ENCODE data around the gene MGMT. TPM values are rescaled to one million over a fixed set of nuclear protein-coding genes. Genes with fewer than 3 reads are reported as not detected.

Gene MGMT
- total RNA-seq, 1 experiment from 2014 or later = 11.5 TPM

GRCh38 chr10:129447486-129447885 lies 19.6 kb upstream of the MGMT start:
- BruUV-seq (replicated peaks) = no TSS peak
- no peak overlapping the region for H3K9ac ChIP-seq (ENCODE audit: low read length)
- no peaks in the 10 kb centered on the region for H4K20me1 ChIP-seq (ENCODE audit: insufficient read depth)
- no peak for TF ChIP-seq POLR2AphosphoS5 (IDR thresholded peaks at IDR 0.05; ENCODE audit: low read depth, low read length)
- no peak for TF ChIP-seq ZNF274 (IDR thresholded peaks at IDR 0.05; ENCODE audit: low read depth, low read length)
- no peak for TF ChIP-seq RAD21 (IDR thresholded peaks at IDR 0.05; ENCODE audit: low read depth)
- TF ChIP-seq TCF7L2 (IDR thresholded peaks at IDR 0.05; ENCODE audit: borderline replicate concordance, extremely low read depth, insufficient read depth, insufficient read length) = no peak
- TF ChIP-seq FOSL1 (IDR thresholded peaks at IDR 0.05; ENCODE audit: low read depth) = no peak
- TF ChIP-seq YY1 (IDR thresholded peaks at IDR 0.05; ENCODE audit: extremely low read depth, insufficient replicate concordance, low read depth, low read length) = no peak
- no peak for TF ChIP-seq EZH2phosphoT487 (IDR thresholded peaks at IDR 0.05; ENCODE audit: borderline replicate concordance)
- TF ChIP-seq, protein P1, sequence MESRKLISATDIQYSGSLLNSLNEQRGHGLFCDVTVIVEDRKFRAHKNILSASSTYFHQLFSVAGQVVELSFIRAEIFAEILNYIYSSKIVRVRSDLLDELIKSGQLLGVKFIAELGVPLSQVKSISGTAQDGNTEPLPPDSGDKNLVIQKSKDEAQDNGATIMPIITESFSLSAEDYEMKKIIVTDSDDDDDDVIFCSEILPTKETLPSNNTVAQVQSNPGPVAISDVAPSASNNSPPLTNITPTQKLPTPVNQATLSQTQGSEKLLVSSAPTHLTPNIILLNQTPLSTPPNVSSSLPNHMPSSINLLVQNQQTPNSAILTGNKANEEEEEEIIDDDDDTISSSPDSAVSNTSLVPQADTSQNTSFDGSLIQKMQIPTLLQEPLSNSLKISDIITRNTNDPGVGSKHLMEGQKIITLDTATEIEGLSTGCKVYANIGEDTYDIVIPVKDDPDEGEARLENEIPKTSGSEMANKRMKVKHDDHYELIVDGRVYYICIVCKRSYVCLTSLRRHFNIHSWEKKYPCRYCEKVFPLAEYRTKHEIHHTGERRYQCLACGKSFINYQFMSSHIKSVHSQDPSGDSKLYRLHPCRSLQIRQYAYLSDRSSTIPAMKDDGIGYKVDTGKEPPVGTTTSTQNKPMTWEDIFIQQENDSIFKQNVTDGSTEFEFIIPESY (IDR thresholded peaks at IDR 0.05; ENCODE audit: extremely low read depth, insufficient replicate concordance, low read length) = no peak
- no peak for TF ChIP-seq ZFX (IDR thresholded peaks at IDR 0.05)
- TF ChIP-seq SP1 (IDR thresholded peaks at IDR 0.05; ENCODE audit: low read depth) = no peak
- no peak for TF ChIP-seq SRF (IDR thresholded peaks at IDR 0.05; ENCODE audit: low read depth)
- TF ChIP-seq POLR2A (IDR thresholded peaks at IDR 0.05; ENCODE audit: borderline replicate concordance, extremely low read depth, insufficient read depth, insufficient read length) = no peak
- no peak for TF ChIP-seq ELF1 (IDR thresholded peaks at IDR 0.05; ENCODE audit: borderline replicate concordance, low read depth)
- intact Hi-C loops (cut with micrococcal nuclease) = no loop called here
- ATAC-seq (no peak), DNase-seq (ENCODE audit: low read depth, low spot score) (no peak)
- no peaks in the 10 kb centered on the region for H3K4me1 ChIP-seq (ENCODE audit: control insufficient read depth in 1 of 2, insufficient read depth in 2 of 2, low read length in 2 of 2)
- ChIA-PET POLR2A (no interaction called here), CTCF (no interaction called here), RAD21 (ENCODE audit: low non-redundant PET in 1 of 2, low total read pairs in 2 of 2, uncharacterized antibody in 2 of 2, unreplicated experiment in 2 of 2) (no interaction called here)
- no peaks in the 10 kb centered on the region for H3K79me2 ChIP-seq (ENCODE audit: insufficient read depth, low read length)
- no peak overlapping the region for H3K27ac ChIP-seq (ENCODE audit: low read depth, low read length)
- no peaks in the 10 kb centered on the region for H3K36me3 ChIP-seq (ENCODE audit: control insufficient read depth in 1 of 2, insufficient read depth in 2 of 2, low read length in 2 of 2)
- no peak overlapping the region for H3K4me3 ChIP-seq (replicated peaks in 1 of 2; ENCODE audit: low read depth in 1 of 2, low read length in 2 of 2)
- no peak overlapping the region for H2AFZ ChIP-seq (ENCODE audit: low read depth, low read length, poor library complexity, severe bottlenecking)
- no peak overlapping the region for H3K4me2 ChIP-seq (ENCODE audit: low read length)
- H3K27me3 ChIP-seq (ENCODE audit: insufficient read depth, low read length) = no peaks in the 10 kb centered on the region; the same call in 1 of the 2 replicates
- H3K9me3 ChIP-seq (ENCODE audit: control insufficient read depth in 1 of 2, insufficient read depth in 1 of 2, low read depth in 1 of 2, low read length in 2 of 2) = peaks cover 0 to 21% of the 10 kb centered on the region in 2 experiments; a peak in 2 of 4 replicates
- H3K9me2 ChIP-seq (ENCODE audit: insufficient read depth) = no peaks in the 10 kb centered on the region
